Vein endothelial cell (primary cell): ENCODE measurements around the gene FAM136A. TPM values are rescaled to one million over a fixed set of nuclear protein-coding genes. Genes with fewer than 3 reads are reported as not detected.

Experiments
- small RNA-seq: library from RNA; depleted of rRNA; stranded (forward); fragments of <200 nt; gene quantifications from one replicate; pipeline ENCODE3, GENCODE V24; 2012
- total RNA-seq: library from RNA; depleted of rRNA; stranded (reverse); fragments of >200 nt; gene quantifications from 2 replicates; pipeline ENCODE4 v1.2.3, GENCODE V29; 2012

Gene FAM136A
- total RNA-seq = 32.3 and 40.8 TPM in 2 replicates

DNA sequence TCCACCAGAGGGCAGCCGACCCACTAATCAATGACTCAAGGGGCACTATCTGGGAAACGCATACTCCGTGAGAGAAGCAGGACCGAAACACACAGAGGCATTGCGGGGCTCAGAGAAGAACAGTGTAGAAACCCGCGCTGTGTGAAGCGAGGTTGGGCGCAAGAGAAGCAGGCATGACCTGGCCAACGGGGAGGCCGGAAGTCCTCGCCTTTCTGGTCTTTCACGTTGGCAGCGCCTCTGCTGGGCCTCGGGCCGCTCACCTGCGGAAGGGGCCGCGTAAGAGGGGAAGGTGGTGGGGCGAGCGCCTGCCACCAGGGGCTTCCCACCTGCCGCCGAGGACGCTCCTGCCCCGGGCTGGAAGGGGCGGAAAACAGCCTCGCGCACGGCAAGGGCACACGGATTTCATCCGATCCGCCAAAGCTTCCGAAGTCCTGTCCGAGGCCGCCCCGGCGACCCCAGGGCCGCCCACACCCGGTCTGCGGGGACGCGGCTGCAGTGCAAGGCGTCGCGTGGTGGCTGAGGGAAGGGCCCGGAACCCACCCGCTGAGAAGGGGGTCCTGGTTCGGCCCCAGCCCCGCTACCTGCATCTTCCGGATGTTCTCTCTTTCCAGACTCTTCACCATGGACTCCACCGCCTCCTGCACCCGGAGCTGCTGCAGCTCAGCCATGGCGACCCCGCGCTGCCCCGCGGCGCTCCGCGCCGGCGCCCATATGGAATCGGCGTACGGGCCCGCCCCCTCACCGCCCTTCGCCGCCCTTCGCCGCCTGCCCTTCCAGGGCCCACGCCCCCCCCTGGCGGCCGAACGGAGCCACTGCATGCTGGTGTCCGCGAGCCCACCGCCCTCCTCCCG is at the start of gene FAM136A:
Gene FAM136A (minus strand): TSS at position 724 of the 851 bp plus-strand sequence. CDS start 56 bp downstream, at position 668.

DNA sequence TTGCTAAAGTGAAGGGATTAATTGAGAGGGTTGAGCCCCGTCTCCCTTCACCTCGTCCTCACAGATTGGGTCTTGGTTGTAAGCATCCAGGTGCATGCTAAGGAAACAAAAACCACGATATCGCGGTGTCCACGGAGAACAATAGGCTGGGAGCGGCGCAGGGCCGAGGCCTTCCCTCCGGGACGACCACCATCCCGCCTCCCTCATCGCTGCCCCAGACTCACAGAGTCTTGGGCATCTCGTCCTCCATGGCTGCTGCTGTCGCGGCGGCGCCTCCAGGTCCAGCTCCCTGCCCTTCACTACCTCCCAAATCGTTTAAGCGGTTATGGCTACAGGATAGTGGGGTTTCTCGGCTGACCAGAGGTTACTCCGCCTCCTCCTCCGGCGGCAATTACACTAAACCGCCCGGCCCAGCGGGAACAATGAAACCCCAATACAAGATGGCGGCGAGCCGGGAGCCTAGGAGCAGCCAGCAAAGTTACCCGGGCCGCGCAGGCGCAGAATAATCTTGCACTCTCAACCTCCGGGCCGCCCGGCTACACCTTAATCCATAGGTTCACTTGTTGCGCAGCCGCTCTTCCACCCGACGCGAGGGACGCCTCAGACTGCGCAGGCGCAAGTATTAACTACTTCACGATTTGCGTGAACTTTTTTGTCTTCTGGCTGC is 53.6 kb downstream of the FAM136A start, which contains the start of gene TIA1:
Gene TIA1 (minus strand): TSS at position 448 of the 667 bp plus-strand sequence. CDS start 198 bp downstream, at position 250.

Small RNA genes lying within 50 kb of the gene (small RNA-seq; reads per million reads assigned to genes)
- gene AC016700.2 (not detected), gene MIR1285-2 (not detected)

Other genes starting within 250 kb of the FAM136A start
- gene PCBP1, start 214.6 kb downstream of the FAM136A start, total RNA-seq = 65.3 and 66.3 TPM in 2 replicates
- 16.6 and 18.6 TPM in 2 replicates for gene C2orf42, start 111.0 kb downstream of the FAM136A start, total RNA-seq
- 105 and 117 TPM in 2 replicates for gene TIA1, start 53.4 kb downstream of the FAM136A start, total RNA-seq
- gene PCYOX1, start 43.9 kb downstream of the FAM136A start, total RNA-seq = 24.8 and 26.6 TPM in 2 replicates
- gene SNRPG, start 8.3 kb downstream of the FAM136A start, total RNA-seq = 154 and 188 TPM in 2 replicates